HepG2 (cell line): ENCODE measurements around the gene ACADVL. TPM values are rescaled to one million over a fixed set of nuclear protein-coding genes. Genes with fewer than 3 reads are reported as not detected.

Experiments
- ARHGAP35 ChIP-seq: sonication (generic); formaldehyde crosslinking; IDR thresholded peaks from 2 replicates; pipeline ENCODE4 v1.9.0; 2022; ENCODE audit warnings: mild to moderate bottlenecking, inconsistent platforms, moderate library complexity, missing genetic modification reagents, borderline replicate concordance
- FOSL1 ChIP-seq: sonication (generic); formaldehyde crosslinking; IDR thresholded peaks from 2 replicates; pipeline ENCODE4 v1.9.0; 2021; ENCODE audit warnings: missing genetic modification reagents, borderline replicate concordance
- HDAC6 ChIP-seq: fragments of 200-600 bp; sonication (generic); IDR thresholded peaks from 2 replicates; pipeline ENCODE4 v1.7.0; 2017; ENCODE audit warnings: mild to moderate bottlenecking, antibody characterized with exemption, low read length, low read depth
- HHEX ChIP-seq: IDR thresholded peaks from 2 replicates; pipeline ENCODE4 v1.6.1; 2016; ENCODE audit warnings: control low read depth
- MBNL3 ChIP-seq: fragments of 250-450 bp; sonication (Bioruptor Pico); conservative IDR thresholded peaks from 2 replicates; pipeline ENCODE4 v1.8.0; 2022; ENCODE audit warnings: mild to moderate bottlenecking, inconsistent platforms
- NCOA5 ChIP-seq: sonication (generic); formaldehyde crosslinking; IDR thresholded peaks from 2 replicates; pipeline ENCODE4 v1.4.0; 2020; ENCODE audit warnings: missing genetic modification reagents
- RFX1 ChIP-seq: fragments of 450-650 bp; IDR thresholded peaks from 2 replicates; pipeline ENCODE4 v1.6.1; 2017
- SRSF1 ChIP-seq: fragments of 200-400 bp; formaldehyde crosslinking; optimal IDR thresholded peaks from 2 replicates; pipeline ENCODE3; 2017; ENCODE audit warnings: mild to moderate bottlenecking, low read depth, low read length, moderate library complexity
- TBP ChIP-seq: sonication (generic); formaldehyde crosslinking; IDR thresholded peaks from 2 replicates; pipeline ENCODE4 v1.5.0; 2020; ENCODE audit warnings: missing genetic modification reagents
- ZFP36 ChIP-seq: fragments of 150-350 bp; IDR thresholded peaks from 2 replicates; pipeline ENCODE4 v1.6.1; 2018; ENCODE audit warnings: borderline replicate concordance, low read length, low read depth; ENCODE audit not compliant: partially characterized antibody
- ZNF136 ChIP-seq: sonication (generic); formaldehyde crosslinking; IDR thresholded peaks from 2 replicates; pipeline ENCODE4 v1.8.1; 2022; ENCODE audit warnings: low read depth, mild to moderate bottlenecking, moderate library complexity, missing genetic modification reagents
- ZNF354B ChIP-seq: sonication (generic); formaldehyde crosslinking; IDR thresholded peaks from 2 replicates; pipeline ENCODE4 v1.8.0; 2022; ENCODE audit warnings: mild to moderate bottlenecking, missing genetic modification reagents
- ZNF550 ChIP-seq: sonication (generic); formaldehyde crosslinking; IDR thresholded peaks from 2 replicates; pipeline ENCODE4 v1.4.0; 2020; ENCODE audit warnings: mild to moderate bottlenecking, missing genetic modification reagents, borderline replicate concordance
- polyA plus RNA-seq, 8 experiments: library from polyadenylated mRNA; depleted of rRNA in 3 of 8; stranded (reverse) in 7 of 8; unstranded in 1 of 8; fragments of >200 nt; fragmentation: Illumina TruSeq in 4 of 8; extraction: Trizol in 4 of 8; gene quantifications; 2 replicates each; pipeline versions ENCODE4 v1.2.1 to v1.2.3, GENCODE V29; 2011 to 2016; ENCODE audit warnings: low read depth in 4 of 8, missing spikeins in 1 of 8, mixed read lengths in 1 of 8; ENCODE audit not compliant: insufficient read depth in 1 of 8
- total RNA-seq, 5 experiments: library from RNA; depleted of rRNA; stranded (reverse); fragments of >200 nt; fragmentation: Illumina TruSeq; extraction: Trizol; gene quantifications; 2 replicates each; pipeline ENCODE4 v1.2.3, GENCODE V29; 2016; ENCODE audit warnings: low read depth in 1 of 5
- TF ChIP-seq, protein P1 (sequence below): sonication (generic); formaldehyde crosslinking; IDR thresholded peaks from 2 replicates; pipeline ENCODE4 v1.4.0; 2020; ENCODE audit warnings: missing genetic modification reagents
- TF ChIP-seq, protein P2 (sequence below), 2 experiments: sonication (generic) in 1 of 2; formaldehyde crosslinking in 1 of 2; IDR thresholded peaks; 2 replicates each; pipeline versions ENCODE4 v1.4.0 to v1.6.1; 2018 to 2020; ENCODE audit warnings: missing genetic modification reagents in 2 of 2, borderline replicate concordance in 1 of 2, low read depth in 1 of 2, mild to moderate bottlenecking in 1 of 2, missing biosample characterization in 1 of 2
- TF ChIP-seq, protein P3 (sequence below): sonication (generic); formaldehyde crosslinking; IDR thresholded peaks from 2 replicates; pipeline ENCODE4 v1.9.0; 2021; ENCODE audit warnings: mild to moderate bottlenecking, missing genetic modification reagents

Gene ACADVL
- total and polyA plus RNA-seq, 2 of the 13 experiments (the other 11 are each of a cell fraction or from before 2014, with no cell fraction given), result 219 to 412 TPM

DNA sequence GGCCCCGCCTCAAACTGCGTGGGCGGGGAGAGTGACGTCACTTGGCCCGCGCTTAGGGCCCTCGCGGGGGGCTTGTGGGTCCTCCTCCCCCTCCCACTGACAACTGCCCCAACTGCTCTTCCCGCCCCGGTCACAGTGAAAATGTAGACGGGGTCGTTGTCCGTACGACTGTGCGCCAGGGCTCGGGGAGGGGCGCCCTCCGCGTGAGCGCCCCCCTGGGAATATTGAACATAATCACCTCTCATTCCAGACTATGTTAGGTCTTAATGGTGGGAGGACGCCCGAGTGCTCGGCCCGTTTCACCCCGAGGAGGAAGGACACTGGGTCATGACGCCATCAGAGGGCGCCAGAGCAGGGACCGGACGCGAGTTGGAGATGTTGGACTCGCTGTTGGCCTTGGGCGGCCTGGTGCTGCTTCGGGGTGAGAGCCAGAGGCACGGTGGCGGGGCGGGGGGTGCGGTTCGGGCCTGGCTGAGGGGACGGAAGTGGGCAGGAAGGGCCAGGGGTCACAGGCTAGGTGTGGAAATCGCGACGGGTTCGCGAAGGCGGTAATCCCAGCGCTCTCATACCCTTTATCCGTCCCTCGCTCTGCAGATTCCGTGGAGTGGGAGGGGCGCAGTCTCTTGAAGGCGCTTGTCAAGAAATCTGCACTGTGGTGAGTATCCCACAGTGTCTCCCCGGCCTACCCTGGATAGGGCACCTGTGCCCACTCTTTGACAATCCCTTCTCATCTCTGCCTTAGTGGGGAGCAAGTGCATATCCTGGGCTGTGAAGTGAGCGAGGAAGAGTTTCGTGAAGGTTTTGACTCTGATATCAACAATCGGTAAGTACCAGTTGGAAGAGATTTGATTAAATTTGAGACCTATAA lies 32.7 kb downstream of the ACADVL start, which contains the start of gene ELP5 (continued):
- TF ChIP-seq ZNF136 (CRISPR knock-in tag), result 0 out of 2 replicates have a peak, but pooled peaks have one; percentile 17
- TF ChIP-seq ZNF354B (CRISPR knock-in tag), result no peak
- no peak; the same call in 1 of the 2 replicates for TF ChIP-seq FOSL1 (CRISPR knock-in tag)
- TF ChIP-seq SRSF1, result peak; percentile 60
- TF ChIP-seq MBNL3 (CRISPR knock-in tag), result no peak
- TF ChIP-seq ARHGAP35 (CRISPR knock-in tag), result 0 out of 2 replicates have a peak, but pooled peaks have one; percentile 53
- TF ChIP-seq TBP (CRISPR knock-in tag), result no peak
- TF ChIP-seq, protein P1, sequence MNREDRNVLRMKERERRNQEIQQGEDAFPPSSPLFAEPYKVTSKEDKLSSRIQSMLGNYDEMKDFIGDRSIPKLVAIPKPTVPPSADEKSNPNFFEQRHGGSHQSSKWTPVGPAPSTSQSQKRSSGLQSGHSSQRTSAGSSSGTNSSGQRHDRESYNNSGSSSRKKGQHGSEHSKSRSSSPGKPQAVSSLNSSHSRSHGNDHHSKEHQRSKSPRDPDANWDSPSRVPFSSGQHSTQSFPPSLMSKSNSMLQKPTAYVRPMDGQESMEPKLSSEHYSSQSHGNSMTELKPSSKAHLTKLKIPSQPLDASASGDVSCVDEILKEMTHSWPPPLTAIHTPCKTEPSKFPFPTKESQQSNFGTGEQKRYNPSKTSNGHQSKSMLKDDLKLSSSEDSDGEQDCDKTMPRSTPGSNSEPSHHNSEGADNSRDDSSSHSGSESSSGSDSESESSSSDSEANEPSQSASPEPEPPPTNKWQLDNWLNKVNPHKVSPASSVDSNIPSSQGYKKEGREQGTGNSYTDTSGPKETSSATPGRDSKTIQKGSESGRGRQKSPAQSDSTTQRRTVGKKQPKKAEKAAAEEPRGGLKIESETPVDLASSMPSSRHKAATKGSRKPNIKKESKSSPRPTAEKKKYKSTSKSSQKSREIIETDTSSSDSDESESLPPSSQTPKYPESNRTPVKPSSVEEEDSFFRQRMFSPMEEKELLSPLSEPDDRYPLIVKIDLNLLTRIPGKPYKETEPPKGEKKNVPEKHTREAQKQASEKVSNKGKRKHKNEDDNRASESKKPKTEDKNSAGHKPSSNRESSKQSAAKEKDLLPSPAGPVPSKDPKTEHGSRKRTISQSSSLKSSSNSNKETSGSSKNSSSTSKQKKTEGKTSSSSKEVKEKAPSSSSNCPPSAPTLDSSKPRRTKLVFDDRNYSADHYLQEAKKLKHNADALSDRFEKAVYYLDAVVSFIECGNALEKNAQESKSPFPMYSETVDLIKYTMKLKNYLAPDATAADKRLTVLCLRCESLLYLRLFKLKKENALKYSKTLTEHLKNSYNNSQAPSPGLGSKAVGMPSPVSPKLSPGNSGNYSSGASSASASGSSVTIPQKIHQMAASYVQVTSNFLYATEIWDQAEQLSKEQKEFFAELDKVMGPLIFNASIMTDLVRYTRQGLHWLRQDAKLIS, result no peak; the same call in 1 of the 2 replicates
- no peak for TF ChIP-seq ZFP36
- TF ChIP-seq ZNF550, result no peak
- TF ChIP-seq, protein P2, sequence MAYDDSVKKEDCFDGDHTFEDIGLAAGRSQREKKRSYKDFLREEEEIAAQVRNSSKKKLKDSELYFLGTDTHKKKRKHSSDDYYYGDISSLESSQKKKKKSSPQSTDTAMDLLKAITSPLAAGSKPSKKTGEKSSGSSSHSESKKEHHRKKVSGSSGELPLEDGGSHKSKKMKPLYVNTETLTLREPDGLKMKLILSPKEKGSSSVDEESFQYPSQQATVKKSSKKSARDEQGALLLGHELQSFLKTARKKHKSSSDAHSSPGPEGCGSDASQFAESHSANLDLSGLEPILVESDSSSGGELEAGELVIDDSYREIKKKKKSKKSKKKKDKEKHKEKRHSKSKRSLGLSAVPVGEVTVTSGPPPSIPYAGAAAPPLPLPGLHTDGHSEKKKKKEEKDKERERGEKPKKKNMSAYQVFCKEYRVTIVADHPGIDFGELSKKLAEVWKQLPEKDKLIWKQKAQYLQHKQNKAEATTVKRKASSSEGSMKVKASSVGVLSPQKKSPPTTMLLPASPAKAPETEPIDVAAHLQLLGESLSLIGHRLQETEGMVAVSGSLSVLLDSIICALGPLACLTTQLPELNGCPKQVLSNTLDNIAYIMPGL (CRISPR knock-in tag; IDR thresholded peaks at IDR 0.05; ENCODE audit: borderline replicate concordance in 1 of 2, low read depth in 1 of 2), result peak; percentile 94 to 96
- TF ChIP-seq RFX1, result no peak
- TF ChIP-seq HDAC6, result no peak
- TF ChIP-seq HHEX, result no peak
- TF ChIP-seq NCOA5 (CRISPR knock-in tag), result no peak
- TF ChIP-seq, protein P3, sequence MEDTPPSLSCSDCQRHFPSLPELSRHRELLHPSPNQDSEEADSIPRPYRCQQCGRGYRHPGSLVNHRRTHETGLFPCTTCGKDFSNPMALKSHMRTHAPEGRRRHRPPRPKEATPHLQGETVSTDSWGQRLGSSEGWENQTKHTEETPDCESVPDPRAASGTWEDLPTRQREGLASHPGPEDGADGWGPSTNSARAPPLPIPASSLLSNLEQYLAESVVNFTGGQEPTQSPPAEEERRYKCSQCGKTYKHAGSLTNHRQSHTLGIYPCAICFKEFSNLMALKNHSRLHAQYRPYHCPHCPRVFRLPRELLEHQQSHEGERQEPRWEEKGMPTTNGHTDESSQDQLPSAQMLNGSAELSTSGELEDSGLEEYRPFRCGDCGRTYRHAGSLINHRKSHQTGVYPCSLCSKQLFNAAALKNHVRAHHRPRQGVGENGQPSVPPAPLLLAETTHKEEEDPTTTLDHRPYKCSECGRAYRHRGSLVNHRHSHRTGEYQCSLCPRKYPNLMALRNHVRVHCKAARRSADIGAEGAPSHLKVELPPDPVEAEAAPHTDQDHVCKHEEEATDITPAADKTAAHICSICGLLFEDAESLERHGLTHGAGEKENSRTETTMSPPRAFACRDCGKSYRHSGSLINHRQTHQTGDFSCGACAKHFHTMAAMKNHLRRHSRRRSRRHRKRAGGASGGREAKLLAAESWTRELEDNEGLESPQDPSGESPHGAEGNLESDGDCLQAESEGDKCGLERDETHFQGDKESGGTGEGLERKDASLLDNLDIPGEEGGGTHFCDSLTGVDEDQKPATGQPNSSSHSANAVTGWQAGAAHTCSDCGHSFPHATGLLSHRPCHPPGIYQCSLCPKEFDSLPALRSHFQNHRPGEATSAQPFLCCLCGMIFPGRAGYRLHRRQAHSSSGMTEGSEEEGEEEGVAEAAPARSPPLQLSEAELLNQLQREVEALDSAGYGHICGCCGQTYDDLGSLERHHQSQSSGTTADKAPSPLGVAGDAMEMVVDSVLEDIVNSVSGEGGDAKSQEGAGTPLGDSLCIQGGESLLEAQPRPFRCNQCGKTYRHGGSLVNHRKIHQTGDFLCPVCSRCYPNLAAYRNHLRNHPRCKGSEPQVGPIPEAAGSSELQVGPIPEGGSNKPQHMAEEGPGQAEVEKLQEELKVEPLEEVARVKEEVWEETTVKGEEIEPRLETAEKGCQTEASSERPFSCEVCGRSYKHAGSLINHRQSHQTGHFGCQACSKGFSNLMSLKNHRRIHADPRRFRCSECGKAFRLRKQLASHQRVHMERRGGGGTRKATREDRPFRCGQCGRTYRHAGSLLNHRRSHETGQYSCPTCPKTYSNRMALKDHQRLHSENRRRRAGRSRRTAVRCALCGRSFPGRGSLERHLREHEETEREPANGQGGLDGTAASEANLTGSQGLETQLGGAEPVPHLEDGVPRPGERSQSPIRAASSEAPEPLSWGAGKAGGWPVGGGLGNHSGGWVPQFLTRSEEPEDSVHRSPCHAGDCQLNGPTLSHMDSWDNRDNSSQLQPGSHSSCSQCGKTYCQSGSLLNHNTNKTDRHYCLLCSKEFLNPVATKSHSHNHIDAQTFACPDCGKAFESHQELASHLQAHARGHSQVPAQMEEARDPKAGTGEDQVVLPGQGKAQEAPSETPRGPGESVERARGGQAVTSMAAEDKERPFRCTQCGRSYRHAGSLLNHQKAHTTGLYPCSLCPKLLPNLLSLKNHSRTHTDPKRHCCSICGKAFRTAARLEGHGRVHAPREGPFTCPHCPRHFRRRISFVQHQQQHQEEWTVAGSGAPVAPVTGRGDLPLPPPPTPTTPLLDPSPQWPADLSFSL, result no peak
